GM11168 (cell line): ENCODE data around the gene PLXNA4.

ENCODE experiments used
- in situ Hi-C: fragments of 300-500 bp; cut with MboI; formaldehyde crosslinking; loops from one replicate; pipeline ENCODE4 v1.12.0; 2022; ENCODE audit warnings: low sequenced_read_pairs; ENCODE audit not compliant: unreplicated experiment

The PLXNA4 gene

DNA sequence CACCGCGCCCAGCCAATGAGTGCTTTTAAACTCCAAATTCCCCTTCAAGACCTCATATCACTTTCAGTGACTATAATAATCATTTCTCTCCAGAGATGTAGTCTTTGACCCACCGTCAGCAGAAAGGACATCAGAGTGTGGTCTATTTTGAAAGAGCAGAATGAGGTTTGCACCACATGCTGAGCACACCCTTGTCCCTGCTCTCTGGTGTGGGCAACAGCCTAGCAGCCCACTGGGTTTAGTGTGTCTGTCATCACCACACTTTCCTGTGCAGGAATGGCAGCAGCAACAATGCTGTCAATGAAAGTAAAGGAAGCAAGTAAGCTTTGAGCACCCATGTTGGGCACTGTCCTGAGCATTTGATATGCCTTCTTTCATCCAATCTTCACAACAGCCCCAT is 122.4 kb downstream of the PLXNA4 start:
- in situ Hi-C loops, result no loop called here

DNA sequence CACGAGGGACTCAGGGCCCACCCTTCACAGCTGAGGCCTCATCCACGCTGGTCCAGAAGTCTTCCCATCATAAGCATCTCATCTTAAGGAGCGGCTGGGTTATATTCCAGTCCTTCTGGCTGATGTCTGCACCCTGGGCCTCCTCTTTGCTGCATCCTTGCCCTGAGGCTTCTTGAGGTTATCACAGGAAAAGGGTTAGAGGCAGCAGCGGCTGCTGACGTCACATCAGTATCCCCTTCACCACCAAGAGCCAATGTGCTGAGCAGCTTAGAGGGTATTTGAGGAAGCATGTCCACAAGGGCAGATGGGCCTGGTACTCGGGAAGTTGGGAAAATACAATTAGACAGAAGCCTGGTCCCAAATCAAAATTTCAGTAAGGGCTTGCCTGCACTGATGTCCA is 125.1 kb downstream of the PLXNA4 start:
- in situ Hi-C loops, result no loop called here

DNA sequence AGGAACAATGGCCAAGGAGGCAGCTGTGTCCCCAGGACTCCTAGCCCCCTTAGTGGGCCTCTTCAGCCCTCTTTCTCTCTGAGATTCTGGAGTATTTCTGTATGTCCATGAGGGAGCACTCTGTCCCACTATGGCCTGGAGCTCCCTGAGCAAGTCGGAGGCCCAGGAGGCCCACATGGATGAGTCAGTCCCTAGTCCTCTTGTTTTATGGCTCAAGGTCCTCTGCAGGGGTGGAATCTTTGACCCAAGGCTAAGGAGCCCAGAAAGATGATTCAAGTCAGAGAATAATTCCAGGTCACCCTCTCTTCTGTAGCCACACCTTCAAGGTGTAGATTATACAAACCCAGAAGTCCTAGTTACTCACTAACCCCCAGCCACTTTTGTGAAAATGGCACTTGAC is 125.6 kb downstream of the PLXNA4 start:
- in situ Hi-C loops, result no loop called here

DNA sequence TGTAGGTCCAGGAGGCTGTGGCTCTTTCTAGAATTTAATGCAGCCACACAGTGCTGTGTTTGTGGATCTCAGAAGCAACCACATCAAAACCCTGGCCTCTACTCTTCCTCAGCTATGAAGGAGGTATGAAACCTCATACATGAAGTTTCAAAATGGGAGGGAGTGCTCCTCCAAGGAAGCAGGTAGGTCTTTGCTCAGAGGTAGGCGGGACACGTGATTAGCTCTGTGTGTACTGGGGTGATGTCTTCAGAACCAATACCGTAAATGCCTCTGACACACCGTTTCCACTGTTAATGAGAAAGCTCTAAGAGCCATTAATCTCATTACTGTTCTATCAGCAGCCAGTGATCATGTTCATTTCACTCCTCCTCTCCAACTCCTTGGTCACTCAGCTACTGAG is 126.1 kb downstream of the PLXNA4 start:
- in situ Hi-C loops, result no loop called here

DNA sequence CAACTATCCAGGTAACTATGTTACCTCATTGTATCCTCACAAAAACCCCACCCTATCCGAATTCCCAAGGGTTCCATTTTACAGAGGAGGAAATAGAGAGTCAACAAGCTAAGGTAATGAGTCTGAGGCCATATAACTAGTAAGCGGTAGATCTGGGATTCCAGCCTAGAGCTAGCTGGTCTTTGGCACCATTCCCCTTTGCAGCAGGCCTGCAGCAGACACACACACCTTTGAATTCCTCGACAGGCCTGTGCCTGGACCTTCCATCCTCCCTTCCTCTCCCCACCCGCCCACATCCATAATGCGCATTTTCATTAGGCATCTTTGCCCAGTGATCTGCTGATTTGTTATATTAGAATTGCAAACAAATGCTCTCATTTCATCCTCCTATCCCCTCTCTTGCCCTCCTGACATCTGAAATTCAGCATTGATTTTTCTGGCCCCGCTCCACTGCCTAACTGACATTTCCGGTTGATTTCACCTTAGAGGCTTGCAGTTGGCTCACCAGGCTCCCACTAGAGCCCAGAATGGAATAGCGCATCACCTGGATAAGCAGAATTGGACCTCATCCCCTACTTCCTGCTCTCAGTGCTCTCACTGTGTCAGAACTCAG is 129.5 kb downstream of the PLXNA4 start:
- in situ Hi-C loops, result no loop called here

DNA sequence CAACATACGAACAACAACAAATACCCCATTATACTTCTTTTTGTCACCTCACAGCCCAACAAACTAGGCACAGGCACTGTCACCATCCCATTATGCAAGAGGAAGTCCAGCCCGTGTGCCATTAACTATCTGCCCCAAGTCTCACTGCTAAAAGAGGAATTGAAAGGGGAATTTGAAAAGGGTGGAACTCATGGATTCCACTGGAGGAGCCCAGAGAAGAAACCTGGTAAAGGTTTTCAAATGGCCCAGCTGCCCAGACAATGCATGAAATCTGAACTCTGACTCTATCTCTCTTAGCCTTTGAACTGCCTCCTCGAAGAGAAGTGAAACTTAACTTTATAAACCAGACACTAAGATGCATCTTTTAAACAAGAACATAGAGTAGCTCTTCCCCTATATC is 130.0 kb downstream of the PLXNA4 start:
- in situ Hi-C loops, result no loop called here

DNA sequence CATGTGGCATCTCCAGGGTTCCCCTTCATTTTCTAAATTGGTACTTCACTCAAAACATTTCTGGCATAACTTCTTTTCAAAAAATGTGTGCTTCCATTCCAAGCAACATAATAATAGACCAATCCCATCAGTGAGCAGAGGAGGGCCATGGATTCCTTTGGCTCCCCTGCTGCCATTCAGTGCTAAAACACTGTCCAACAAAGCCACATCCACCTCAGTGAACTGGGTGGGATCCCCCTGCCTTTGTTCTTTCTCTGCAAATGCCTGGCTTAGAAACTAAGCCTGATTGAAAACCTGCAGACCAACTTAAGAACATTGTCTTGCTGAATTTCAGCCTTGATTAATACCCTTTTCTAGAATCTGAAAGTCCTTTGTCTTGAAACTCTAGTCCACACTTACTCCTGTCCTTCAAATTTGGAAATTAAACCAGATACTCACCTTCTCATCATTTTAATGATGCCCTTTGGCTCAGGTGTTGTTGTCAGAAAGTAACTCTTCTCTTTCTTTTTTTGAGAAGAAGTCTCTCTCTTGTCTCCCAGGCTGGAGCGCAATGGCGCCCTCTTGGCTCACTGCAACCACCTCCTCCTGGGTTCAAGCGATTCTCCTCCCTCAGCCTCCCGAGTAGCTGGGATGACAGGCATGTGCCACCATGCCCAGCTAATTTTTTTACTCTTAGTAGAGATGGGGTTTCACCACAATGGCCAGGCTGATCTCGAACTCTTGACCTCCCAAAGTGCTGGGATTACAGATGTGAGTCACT is 132.3 kb downstream of the PLXNA4 start:
- in situ Hi-C loops, result no loop called here

DNA sequence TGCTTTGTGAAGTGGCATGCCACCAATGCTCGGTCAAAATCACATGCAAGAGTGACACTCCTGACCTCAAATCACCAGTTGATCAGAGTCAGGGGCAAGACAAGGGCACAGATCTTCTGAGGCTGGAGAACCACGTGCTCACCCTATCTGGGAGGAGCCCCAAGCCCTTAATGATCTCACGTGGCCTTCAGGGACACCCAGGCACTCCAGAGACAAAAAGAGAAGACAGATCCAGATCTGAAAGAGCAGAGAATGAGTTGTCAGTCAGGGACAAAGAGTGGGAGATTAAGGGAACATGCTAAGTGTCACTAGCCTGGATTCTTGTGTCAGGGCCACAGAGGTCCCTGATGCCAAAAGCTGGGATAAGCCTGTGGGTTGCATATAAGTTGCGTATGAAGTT is 134.3 kb downstream of the PLXNA4 start:
- in situ Hi-C loops, result no loop called here

DNA sequence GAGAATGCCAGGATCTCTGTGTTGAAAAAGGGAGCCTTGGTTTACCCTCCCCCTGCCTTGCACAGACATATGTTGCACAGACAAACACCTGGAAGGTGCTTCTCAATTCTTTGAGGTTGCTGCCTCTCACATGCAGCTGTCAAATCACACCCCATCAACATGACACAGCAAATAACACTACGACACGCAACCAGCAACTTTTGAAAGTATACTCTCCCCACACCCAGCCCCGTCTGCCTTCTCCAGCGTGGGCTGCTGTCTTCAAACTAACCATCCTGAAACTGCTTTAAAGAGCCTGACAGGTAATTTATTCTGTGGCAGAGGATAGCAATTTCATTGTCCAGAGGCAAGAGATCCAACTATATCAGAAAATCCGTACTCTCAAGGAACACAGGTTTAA is 136.1 kb downstream of the PLXNA4 start:
- in situ Hi-C loops, result no loop called here

DNA sequence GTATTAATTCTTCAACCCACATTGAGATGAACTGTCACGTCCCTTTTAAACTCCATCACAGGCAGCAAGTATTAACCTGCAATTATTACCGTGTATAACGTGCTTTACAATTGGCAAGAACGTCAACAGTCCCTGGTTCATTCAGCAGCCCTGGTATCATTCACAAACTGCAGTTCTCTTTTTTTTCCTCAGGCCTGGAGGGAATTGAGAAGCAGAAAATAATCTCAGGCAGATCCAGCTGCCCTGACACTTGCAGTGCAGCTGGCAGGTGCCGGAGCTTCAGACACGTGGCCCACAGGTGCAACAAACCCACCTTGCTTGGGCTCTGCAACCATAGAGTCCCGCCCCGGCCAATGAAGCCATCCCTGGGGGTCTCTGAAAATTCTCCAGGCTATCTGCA is 137.3 kb downstream of the PLXNA4 start:
- in situ Hi-C loops, result no loop called here

DNA sequence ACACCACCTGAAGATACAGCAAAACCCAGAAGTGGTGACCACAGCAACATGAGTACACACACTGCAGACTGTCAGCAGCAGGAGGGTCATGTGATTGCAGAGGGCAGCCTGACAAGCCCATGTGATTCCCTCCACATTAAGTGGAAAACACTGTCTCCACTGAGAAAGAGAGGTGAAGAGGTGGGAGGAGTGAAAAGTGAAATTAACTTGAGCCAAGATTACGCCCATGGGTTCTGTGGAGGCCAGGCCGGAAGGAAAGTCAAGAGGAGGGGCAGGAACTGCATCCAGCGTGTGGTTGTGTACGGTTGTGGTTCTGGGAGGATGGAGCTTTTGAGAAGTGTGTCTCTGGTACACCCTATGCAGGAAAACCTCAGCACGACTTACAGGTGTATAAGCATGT is 138.5 kb downstream of the PLXNA4 start:
- in situ Hi-C loops, result no loop called here

DNA sequence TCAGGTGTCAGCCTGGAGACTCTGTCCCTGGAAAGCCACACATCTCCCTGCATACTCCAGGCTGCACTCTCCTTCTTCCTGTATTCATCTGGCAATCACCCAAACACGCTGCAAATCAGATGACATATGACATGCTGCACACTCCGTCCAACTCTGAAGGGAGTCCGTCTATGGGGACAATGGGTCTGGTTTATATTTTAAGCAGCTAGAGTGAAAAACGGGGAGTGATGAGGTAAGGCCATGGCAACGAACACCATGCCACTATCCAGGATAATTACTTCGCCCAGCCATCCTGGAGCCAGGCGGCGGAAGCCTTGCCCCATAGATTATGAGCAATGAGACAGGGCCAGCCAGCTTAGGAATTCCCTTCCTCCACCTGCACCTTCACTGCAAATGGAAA is 140.1 kb downstream of the PLXNA4 start:
- in situ Hi-C loops, result no loop called here

DNA sequence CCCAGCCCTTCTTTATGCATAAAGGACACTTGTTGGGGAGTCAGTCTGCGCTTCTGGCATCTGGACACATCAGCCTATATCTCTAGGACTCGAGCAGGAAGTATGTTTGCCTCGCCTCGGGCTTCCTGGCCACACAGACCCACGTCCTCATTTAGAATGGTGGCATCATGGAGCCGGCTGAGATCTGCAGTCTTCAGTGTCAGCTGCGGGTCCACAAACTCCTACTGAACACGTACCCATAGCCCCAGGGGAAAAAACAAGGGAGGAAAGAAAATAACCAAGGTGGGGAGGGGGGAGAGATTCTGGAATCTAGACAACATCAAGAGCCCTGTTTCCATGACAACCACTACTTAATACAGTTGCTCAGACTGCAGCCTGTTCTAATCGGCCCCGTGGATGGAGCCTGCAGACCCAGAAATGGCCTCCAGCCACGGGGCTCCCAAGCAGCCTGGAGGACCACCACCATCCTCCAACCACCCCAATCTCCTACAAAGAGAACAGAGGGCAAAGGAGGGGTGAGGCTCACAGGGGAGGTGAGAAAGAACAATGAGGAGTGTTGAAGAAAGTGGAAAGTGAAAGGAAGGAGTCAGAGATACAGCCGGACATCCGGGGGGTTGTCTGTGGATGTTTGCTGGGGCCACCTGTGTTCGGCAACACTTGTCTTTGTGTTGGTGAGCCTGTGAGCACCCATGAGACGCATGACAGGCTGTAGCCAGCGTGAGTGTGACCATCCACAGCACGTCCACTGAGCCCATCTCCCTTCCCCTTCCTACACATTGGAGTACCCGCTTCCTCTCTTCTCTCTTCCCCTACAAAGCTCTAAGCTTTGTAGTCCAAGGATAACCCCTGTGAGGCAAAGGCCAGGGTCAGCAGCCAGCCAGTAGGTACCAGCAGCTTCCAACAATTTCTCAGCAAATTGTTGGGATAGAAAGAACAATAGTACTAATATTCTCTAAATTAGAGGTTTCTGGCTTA is 141.0 kb downstream of the PLXNA4 start:
- in situ Hi-C loops, result no loop called here

DNA sequence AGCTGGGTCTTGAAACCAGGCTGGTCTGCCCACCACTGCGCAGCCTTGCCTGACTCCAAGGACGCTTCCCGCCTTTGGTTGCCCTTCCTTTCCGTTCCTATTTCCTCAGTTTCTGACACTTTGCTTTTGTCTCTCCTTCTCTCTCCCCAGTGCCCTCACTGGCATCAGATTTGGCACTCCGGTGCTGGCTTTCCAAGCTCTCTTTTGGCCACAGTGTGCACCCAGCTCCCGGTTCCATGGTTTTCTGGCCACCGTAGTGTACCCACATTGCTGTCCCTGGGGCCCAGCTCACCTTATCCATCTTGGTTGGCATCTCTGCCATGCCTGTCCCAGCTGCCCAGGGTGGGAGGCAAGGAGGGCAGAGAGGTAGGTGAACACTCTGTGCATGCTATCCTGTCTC is 142.2 kb downstream of the PLXNA4 start:
- in situ Hi-C loops, result no loop called here

DNA sequence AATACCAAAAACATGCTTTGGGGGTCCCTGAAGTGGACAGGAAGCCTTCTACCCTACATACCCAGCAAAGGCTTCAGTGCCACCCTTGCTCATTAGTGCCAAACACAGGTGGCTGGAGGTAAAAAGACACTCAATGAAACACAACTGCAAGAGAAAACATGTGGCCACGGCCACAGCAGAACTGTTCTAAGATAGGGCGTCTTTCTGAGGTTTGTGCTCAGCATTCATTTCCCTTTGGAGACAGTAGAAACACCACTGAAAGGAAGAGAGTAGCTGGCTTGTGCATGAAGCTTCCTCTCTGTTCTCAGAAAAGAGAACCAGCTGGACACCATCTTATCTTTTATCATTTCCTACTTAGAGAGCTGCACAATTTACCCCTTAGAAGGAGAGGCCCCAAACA is 143.0 kb downstream of the PLXNA4 start:
- in situ Hi-C loops, result no loop called here

DNA sequence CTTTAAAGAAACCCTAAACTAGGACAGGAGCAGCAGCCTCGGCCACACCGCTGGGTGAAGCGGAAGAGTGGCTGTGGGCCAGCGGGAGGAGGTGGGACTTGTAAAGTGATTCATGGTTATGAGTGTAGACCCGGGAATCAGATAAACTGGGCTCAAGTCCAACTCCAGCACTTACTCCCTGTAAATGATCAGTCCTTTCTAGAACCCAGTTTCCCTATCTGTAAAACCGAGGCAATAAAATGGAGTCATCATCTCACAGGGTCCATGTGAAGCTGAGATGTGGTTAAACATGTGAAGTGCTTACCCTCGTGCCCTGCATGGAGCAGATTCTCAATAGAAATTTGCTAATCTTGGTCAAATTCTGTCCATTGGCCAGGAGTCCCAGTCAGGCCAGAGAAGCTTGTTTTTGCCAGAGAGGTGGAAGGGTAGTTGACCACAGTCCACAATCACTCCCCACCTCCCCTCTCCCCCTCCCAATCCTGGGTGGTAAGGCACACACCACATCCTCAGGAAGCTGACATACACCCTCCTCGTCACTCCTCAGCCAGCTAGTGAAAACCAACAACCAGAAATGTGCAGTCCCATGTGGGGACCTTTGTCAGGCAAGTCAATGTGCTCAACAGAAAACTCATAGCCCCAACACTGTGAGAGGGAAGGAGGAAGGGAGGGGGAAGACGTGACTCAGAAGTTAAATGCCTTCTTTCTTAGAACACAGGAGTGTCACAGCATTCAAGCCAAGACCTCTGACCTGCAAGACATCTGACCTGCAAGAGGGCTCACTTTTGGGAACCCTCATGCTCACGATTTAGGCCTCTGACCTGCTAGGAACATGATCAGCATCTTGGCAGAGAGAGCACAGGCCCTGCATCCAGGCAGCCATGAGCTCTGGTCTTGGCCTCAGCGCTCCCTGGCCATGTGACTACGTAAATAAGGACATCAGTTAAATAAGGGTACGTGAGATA is 145.1 kb downstream of the PLXNA4 start:
- in situ Hi-C loops, result no loop called here

DNA sequence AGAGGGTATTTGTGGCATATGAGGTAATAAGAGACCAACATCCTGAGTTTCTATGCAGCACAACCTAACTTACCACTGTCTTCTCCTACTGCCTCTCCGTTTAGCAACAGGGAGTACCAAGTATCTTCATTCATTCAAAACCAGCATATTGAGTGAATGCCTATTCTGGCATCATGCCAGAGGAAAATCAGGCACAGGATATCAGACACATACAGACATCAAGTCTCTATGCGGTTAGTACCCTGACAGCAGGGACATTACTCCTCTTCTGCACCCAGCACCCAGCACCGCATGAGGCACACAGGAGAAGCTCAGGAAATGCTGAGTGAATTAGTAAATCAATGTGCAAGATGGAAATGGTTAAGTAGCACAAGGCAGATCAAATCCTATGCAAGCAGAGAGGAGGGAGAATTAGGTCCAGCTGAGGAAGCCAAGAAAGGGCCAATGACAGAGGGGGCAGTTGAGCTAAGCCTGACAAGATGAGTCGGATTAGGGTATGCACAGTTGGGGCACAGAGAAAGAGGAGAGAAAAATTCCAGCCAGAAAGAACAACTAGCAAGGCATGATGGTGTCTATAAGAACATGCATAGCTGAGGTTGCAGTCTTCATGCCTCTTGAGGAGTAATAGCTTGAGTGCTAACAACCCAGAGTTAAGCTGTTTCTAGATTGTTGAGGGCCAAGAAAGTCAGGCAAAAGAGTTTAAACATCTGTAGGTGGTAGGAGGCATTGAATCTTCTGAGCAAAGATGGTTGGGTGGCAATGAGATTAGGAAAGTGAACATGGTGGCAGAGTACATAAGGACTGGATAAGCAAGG is 146.0 kb downstream of the PLXNA4 start:
- in situ Hi-C loops, result no loop called here

DNA sequence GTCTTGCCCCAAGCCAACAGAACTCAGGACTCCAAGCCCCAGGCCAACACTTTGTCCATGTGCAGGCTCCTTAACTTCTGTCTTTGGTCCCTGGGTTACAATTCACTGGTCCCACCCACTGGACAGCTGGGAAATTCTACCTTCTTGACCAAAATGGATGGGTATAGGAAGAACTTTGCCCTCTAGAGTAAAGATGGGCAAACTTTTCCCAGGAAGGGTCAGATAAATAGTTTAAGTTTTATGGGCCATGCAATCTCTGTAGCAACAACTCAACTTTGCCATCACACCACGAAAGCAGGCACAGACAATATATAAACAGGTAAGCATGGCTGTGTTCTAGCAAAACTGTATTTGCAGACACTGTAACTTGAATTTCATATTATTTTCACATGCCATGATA is 147.1 kb downstream of the PLXNA4 start:
- in situ Hi-C loops, result no loop called here

DNA sequence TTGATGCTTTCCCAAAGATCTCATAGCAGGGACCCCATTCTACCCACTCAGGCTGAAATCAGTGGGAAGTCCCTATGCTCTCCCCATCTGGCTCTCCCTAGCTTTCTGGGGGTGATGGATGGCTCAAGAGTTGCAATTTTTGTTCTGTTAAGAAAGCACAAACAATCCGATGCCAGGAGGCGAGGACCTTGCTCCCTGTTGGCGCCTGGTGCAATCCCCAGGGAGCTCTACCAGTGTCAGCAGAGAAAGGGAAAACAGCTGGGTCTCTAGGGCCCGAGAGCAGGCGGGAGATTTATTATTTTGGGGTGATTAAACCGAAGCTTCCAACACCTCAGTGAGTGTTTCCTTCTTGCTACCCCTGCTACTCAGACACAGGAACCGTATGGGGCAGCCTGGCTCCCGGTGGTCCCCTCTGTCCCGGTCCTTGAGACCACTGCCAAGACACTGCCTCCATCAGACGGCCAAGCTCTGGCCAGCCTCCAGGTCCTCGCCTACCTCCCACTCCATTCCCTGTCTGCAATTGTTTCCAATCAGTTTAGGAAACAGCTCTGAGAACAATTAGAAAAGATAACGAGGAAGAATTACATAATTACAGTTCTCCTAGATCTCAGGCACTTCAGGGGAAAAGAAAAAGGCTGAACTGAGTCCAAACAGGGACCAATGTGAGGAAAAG is 147.9 kb downstream of the PLXNA4 start:
- in situ Hi-C loops, result no loop called here
